HAP-1 (cell line): ENCODE results near the gene NKAIN1.

Source experiments
- DNase-seq, 2 experiments: peaks; one replicate each; pipeline ENCODE4 v3.0.0-alpha.2; 2016 to 2020; ENCODE audit warnings: low spot score in 2 of 2
- H3K27me3 ChIP-seq: fragments of 250-450 bp; sonication (Bioruptor Pico); 2 replicates; pipeline ENCODE4 v1.5.1; 2020; ENCODE audit warnings: low read depth, mild to moderate bottlenecking, moderate library complexity
- H3K36me3 ChIP-seq: fragments of 250-450 bp; sonication (Bioruptor Pico); replicated peaks from 2 replicates; pipeline ENCODE4 v1.5.1; 2020; ENCODE audit warnings: mild to moderate bottlenecking
- H3K4me1 ChIP-seq: fragments of 250-450 bp; sonication (Bioruptor Pico); 2 replicates; pipeline ENCODE4 v1.5.1; 2020; ENCODE audit warnings: mild to moderate bottlenecking
- H3K4me3 ChIP-seq: fragments of 250-450 bp; sonication (Bioruptor Pico); 2 replicates; pipeline ENCODE4 v1.5.1; 2020; ENCODE audit warnings: mild to moderate bottlenecking, moderate library complexity
- H3K9me3 ChIP-seq: fragments of 250-450 bp; sonication (Bioruptor Pico); 2 replicates; pipeline ENCODE4 v1.5.1; 2020; ENCODE audit warnings: mild to moderate bottlenecking, moderate library complexity
- in situ Hi-C: fragments of 300-500 bp; cut with MboI; formaldehyde crosslinking; loops from 3 replicates; pipeline ENCODE4 v1.14.3; 2020; ENCODE audit warnings: low sequenced_read_pairs, inconsistent platforms, mixed read lengths

Gene NKAIN1

GRCh38 chr1:31170486-31170735, 69.3 kb downstream of the NKAIN1 start:
- no peaks in the 10 kb centered on the region for H3K9me3 ChIP-seq
- no peaks in the 10 kb centered on the region for H3K36me3 ChIP-seq
- H3K4me3 ChIP-seq = no peak overlapping the region
- in situ Hi-C loops = no loop called here
- H3K4me1 ChIP-seq = peaks cover 10% of the 10 kb centered on the region
- no peak for DNase-seq
- no peaks in the 10 kb centered on the region for H3K27me3 ChIP-seq

DNA sequence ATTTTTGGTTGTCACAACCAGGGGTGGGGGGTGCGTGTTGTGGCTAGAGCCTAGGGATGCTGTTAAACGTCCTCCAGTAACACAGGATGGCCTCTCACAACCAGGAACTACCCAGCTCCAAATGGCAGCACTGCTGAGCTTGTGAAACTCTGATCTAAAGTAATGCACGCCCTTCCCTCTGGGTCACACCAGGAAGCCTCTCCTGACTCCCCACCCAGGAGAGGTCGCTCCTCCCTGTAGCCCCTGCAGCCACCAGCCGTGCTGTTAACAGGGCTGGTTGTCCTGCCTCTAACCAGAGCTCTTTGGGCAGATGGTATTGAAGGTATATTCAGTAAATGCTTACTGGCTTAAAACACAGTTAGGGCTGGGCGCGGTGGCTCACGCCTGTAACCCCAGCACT, 73.2 kb downstream of the NKAIN1 start:
- in situ Hi-C loops = no loop called here
- no peak for DNase-seq
- H3K27me3 ChIP-seq = no peaks in the 10 kb centered on the region
- no peaks in the 10 kb centered on the region for H3K9me3 ChIP-seq
- H3K4me3 ChIP-seq = no peak overlapping the region
- H3K36me3 ChIP-seq = no peaks in the 10 kb centered on the region
- peaks cover 10% of the 10 kb centered on the region for H3K4me1 ChIP-seq

GRCh38 chr1:31164291-31164690, 75.4 kb downstream of the NKAIN1 start:
- Histone ChIP-seq H3K4me1 (no peaks in the 10 kb centered on the region; the same call in 1 of the 2 replicates), H3K27me3 (no peaks in the 10 kb centered on the region), H3K36me3 (no peaks in the 10 kb centered on the region), H3K4me3 (no peak overlapping the region), H3K9me3 (no peaks in the 10 kb centered on the region)
- DNase-seq = no peak
- in situ Hi-C loops = no loop called here

DNA sequence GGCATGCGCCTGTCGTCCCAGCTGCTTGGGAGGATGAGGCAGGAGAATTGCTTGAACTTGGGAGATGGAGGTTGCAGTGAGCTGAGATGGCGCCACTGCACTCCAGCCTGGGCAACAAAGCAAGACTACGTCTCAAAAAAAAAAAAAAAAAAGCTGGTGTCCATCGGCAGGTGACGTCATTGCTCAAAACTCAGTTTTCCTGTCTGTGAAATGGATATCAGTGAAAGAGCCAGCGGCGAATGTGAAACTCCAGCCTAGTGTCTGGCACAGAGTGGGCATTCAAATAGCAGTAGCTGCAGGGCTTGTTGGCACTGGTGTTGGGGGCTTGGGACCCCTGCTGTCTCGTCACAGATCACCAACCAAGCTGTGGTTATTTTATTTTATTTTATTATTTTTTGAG, 75.8 kb downstream of the NKAIN1 start:
- no peak overlapping the region for H3K4me3 ChIP-seq
- no peaks in the 10 kb centered on the region for H3K27me3 ChIP-seq
- in situ Hi-C loops = no loop called here
- DNase-seq = no peak
- H3K36me3 ChIP-seq = no peaks in the 10 kb centered on the region
- no peaks in the 10 kb centered on the region for H3K9me3 ChIP-seq
- H3K4me1 ChIP-seq = no peaks in the 10 kb centered on the region; the same call in 1 of the 2 replicates

DNA sequence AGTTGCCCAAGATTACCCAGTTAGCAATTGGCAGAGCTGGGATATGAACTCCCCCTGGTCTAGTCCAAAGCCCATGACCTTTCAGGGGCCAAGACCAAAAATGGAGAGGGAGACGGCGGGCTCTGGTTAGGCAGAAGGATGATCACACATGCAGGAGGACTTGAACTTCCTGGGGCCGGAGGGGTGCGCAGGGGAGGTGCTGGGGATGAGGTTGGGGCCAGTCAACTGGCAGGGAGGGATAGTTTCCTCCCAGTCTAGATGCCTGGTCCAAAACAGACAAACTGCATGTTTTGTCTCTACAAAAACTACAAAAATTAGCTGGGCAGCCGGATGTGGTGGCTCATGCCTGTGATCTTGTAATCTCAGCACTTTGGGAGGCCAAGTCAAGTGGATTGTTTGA, 78.1 kb downstream of the NKAIN1 start:
- in situ Hi-C loops = no loop called here
- no peak for DNase-seq
- no peaks in the 10 kb centered on the region for H3K27me3 ChIP-seq
- no peak overlapping the region for H3K4me3 ChIP-seq
- no peaks in the 10 kb centered on the region; the same call in 1 of the 2 replicates for H3K4me1 ChIP-seq
- H3K9me3 ChIP-seq = no peaks in the 10 kb centered on the region
- 0 out of 2 replicates have a peak, but pooled peaks cover 3% of the 10 kb centered on the region for H3K36me3 ChIP-seq

GRCh38 chr1:31159869-31160611, 79.6 kb downstream of the NKAIN1 start:
- no peak overlapping the region for H3K4me3 ChIP-seq
- no peaks in the 10 kb centered on the region; the same call in 1 of the 2 replicates for H3K4me1 ChIP-seq
- DNase-seq = no peak
- H3K27me3 ChIP-seq = no peaks in the 10 kb centered on the region
- in situ Hi-C loops = no loop called here
- H3K36me3 ChIP-seq = 0 out of 2 replicates have a peak, but pooled peaks cover 3% of the 10 kb centered on the region
- no peaks in the 10 kb centered on the region for H3K9me3 ChIP-seq

DNA sequence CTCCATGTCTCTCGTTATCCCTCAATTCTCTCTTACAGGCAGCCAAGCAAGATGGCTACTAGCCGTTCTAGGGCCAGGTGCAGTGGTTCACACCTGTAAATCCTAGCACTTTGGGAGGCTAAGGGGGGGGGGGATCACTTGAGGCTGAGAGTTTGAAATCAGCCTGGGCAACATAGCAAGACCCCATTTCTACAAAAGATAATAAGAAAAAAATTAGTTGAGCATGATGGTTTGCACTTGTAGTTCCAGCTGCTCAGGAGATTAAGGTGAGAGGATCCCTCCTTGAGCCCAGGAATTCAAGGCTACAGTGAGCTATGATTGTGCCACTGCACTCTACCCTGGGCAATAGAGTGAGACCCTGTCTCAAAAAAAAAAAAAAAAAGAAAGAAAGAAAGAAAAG, 80.4 kb downstream of the NKAIN1 start:
- no peak for DNase-seq
- Histone ChIP-seq H3K9me3 (no peaks in the 10 kb centered on the region), H3K4me1 (peaks cover 3% of the 10 kb centered on the region), H3K36me3 (0 out of 2 replicates have a peak, but pooled peaks cover 3% of the 10 kb centered on the region), H3K27me3 (no peaks in the 10 kb centered on the region), H3K4me3 (no peak overlapping the region)
- in situ Hi-C loops = no loop called here

DNA sequence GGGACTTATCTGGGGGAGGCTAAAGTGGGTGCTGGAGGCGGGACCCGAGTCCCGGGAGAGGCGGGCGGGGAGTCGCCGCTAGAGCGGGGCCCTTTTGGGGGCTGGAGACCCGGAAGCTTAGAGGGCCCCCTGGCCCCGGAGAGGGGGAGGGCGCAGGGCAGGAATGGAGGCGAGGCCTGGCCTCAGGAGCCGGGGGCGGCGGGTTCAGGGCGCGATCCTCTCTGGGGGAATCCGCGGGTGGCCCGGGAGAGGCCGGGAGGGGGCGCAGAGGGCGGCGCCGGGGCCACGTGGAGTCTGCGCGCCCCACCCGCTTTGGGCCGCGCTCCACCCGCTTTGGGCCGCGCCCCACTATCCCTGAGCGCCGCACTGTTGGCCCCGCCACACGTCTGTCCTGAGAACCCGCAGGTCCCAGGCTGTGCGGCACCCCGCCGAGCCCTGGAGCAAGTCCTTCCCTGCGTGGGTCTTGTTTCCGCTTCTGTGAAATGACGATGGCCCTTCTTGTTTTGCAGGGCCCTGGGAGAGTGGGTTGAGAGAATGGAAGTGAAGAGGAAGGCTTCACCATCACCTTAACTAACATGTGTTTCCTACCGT, 84.4 kb downstream of the NKAIN1 start:
- Histone ChIP-seq H3K36me3 (0 out of 2 replicates have a peak, but pooled peaks cover 3% of the 10 kb centered on the region), H3K4me3 (peak overlapping the region; percentile 61), H3K27me3 (no peaks in the 10 kb centered on the region), H3K9me3 (no peaks in the 10 kb centered on the region), H3K4me1 (peaks cover 7% of the 10 kb centered on the region)
- in situ Hi-C loops = no loop called here
- peak; percentile 43 to 84 for DNase-seq

- Histone ChIP-seq H3K27me3 (no peaks in the 10 kb centered on the region), H3K9me3 (no peaks in the 10 kb centered on the region), H3K36me3 (0 out of 2 replicates have a peak, but pooled peaks cover 3% of the 10 kb centered on the region), H3K4me3 (peak overlapping the region; percentile 61), H3K4me1 (peaks cover 7% of the 10 kb centered on the region)
- in situ Hi-C loops = no loop called here
- peak; percentile 63 to 92 for DNase-seq
Observed at GRCh38 chr1:31154632-31155215, 85.0 kb downstream of the NKAIN1 start.

- DNase-seq = no peak
- in situ Hi-C loops = no loop called here
- Histone ChIP-seq H3K4me1 (peaks cover 7% of the 10 kb centered on the region), H3K9me3 (no peaks in the 10 kb centered on the region), H3K27me3 (no peaks in the 10 kb centered on the region), H3K4me3 (peak overlapping the region; percentile 38), H3K36me3 (0 out of 2 replicates have a peak, but pooled peaks cover 3% of the 10 kb centered on the region)
Observed at GRCh38 chr1:31154000-31154631, 85.6 kb downstream of the NKAIN1 start.

DNA sequence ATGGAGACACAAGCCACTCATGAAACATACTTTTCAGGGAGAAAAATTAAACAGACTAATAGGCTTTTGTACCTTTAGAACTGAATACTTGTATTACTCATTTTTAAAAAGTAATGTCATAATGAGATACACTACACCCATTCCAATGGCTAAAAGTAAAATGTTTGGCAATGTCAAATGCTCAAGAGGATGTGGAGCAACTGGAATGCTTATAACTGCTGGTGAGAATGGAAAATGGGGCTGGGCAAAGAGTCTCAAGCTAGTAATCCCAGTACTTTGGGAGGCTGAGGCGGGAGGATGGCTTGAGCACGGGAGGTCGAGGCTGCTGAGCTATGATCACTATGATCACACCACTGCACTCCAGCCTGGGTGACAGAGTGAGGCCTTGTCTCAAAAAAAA, 86.3 kb downstream of the NKAIN1 start:
- H3K36me3 ChIP-seq = 0 out of 2 replicates have a peak, but pooled peaks cover 3% of the 10 kb centered on the region
- H3K9me3 ChIP-seq = no peaks in the 10 kb centered on the region
- in situ Hi-C loops = no loop called here
- no peaks in the 10 kb centered on the region for H3K27me3 ChIP-seq
- H3K4me1 ChIP-seq = peaks cover 7% of the 10 kb centered on the region
- no peak overlapping the region for H3K4me3 ChIP-seq
- DNase-seq = no peak

DNA sequence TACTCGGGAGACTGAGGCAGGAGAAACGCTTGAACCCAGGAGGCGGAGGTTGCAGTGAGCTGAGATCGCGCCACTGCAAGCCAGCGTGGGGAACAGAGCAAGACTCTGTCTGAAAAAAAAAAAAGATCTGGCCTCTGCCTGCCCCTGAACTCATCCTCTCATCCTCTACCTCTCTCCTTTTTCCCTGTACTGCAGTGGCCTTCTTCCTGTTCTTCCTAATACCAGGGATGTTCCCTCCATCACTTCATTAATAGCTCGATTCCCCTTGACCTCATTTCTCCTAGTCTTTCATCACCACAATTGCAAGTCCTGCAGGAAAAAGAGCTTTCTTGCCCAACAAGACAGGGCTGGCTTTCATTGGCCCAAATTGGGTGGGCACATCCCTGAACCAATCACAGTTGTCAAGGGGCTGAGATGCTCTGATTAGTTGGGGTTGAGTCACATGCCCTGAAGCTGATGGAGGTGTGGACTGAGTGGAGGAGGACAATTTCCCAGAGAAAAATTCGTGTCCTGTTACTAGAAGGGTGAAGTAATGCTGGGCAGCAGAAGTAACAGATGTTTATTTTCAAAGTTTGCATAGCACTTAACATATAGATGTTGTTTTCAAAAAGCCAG, 87.4 kb downstream of the NKAIN1 start:
- no peak overlapping the region for H3K4me3 ChIP-seq
- H3K36me3 ChIP-seq = no peaks in the 10 kb centered on the region
- no peaks in the 10 kb centered on the region for H3K9me3 ChIP-seq
- no peaks in the 10 kb centered on the region for H3K27me3 ChIP-seq
- in situ Hi-C loops = no loop called here
- peak in 1 of 2 experiments; percentile 51 for DNase-seq
- peaks cover 7% of the 10 kb centered on the region for H3K4me1 ChIP-seq

DNA sequence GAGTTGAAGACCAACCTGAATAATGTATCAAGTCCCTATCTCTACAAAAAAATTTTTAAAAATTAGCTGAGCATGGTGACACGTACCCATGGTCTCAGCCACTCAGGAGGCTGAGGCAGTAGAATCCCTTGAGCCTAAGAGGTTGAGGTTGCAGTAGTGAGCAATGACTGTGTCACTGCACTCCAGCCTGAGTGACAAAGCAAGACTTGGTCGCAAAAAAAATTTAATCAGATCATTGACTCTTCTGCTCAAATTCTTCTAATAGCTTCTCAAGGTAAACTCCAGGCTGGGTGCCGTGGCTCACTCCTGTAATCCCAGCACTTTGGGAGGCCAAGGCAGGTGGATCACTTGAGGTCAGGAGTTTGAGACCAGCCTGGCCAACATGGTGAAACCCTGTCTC, 88.3 kb downstream of the NKAIN1 start:
- in situ Hi-C loops = no loop called here
- Histone ChIP-seq H3K9me3 (no peaks in the 10 kb centered on the region), H3K4me3 (no peak overlapping the region), H3K27me3 (no peaks in the 10 kb centered on the region), H3K4me1 (peaks cover 7% of the 10 kb centered on the region), H3K36me3 (no peaks in the 10 kb centered on the region)
- no peak for DNase-seq
